Kidney (tissue), 14 donors: ENCODE measurements around the gene SLC24A1. TPM values are rescaled to one million over a fixed set of nuclear protein-coding genes. Genes with fewer than 3 reads are reported as not detected.

ENCODE experiments used
- DNase-seq, 5 donors: peaks; one replicate each; pipeline ENCODE4 v3.0.0-alpha.2; 2013 to 2020
- FAIRE-seq: peaks from 2 replicates; lab custom pipeline; 2012; peaks lifted over from hg19 to GRCh38; lab: Jason Lieb, UNC
- H3K27ac ChIP-seq, 2 donors: one replicate each; pipeline ENCODE4 v1.7.0; 2013; ENCODE audit warnings: low read depth in 2 of 2, low read length in 2 of 2, inconsistent platforms in 1 of 2
- H3K27me3 ChIP-seq: one replicate; pipeline ENCODE4 v1.7.1; 2013; ENCODE audit warnings: low read length, inconsistent platforms; ENCODE audit not compliant: control insufficient read depth, insufficient read depth
- H3K36me3 ChIP-seq, 3 donors: one replicate each; pipeline versions ENCODE4 v1.7.0 to v1.7.1; 2013; ENCODE audit warnings: low read length in 3 of 3, control low read depth in 1 of 3, inconsistent platforms in 1 of 3; ENCODE audit not compliant: insufficient read depth in 3 of 3, control insufficient read depth in 2 of 3
- H3K4me1 ChIP-seq, 3 donors: one replicate each; pipeline versions ENCODE4 v1.7.0 to v1.7.1; 2013; ENCODE audit warnings: low read length in 3 of 3, inconsistent platforms in 1 of 3, low read depth in 1 of 3; ENCODE audit not compliant: control insufficient read depth in 2 of 3, insufficient read depth in 2 of 3
- H3K4me3 ChIP-seq, 3 donors: one replicate each; pipeline versions ENCODE4 v1.7.0 to v1.8.1; 2013; ENCODE audit warnings: low read length in 3 of 3, control low read depth in 1 of 3, inconsistent platforms in 1 of 3
- H3K9ac ChIP-seq, 3 donors: one replicate each; pipeline versions ENCODE4 v1.7.0 to v1.7.1; 2013; ENCODE audit warnings: low read length in 3 of 3, control low read depth in 1 of 3, inconsistent platforms in 1 of 3
- H3K9me3 ChIP-seq, 3 donors: one replicate each; pipeline versions ENCODE4 v1.7.0 to v1.7.1; 2013; ENCODE audit warnings: low read length in 3 of 3, control low read depth in 1 of 3, inconsistent platforms in 1 of 3; ENCODE audit not compliant: control insufficient read depth in 2 of 3, insufficient read depth in 1 of 3
- intact Hi-C: fragments of 100-400 bp; cut with DNase I; formaldehyde crosslinking; loops from one replicate; pipeline ENCODE4 v1.11.1; 2022
- polyA plus RNA-seq: library from polyadenylated mRNA; stranded (reverse); fragments of 350-450 nt; fragmentation: Illumina TruSeq; extraction: RNeasy Lipid Tissue Mini Kit (QIAGEN cat#74804); gene quantifications from one replicate; pipeline ENCODE4 v1.2.3, GENCODE V29; 2014; ENCODE audit warnings: low read depth, low replicate concordance; ENCODE audit not compliant: insufficient read depth
- total RNA-seq: library from RNA; stranded (reverse); fragmentation: NEBNext Ultra II Directional; extraction: Animal tissue kit (Norgen Biotek cat#: 25700); gene quantifications from one replicate; pipeline ENCODE4 v1.2.1, GENCODE V29; 2021
- TF ChIP-seq, protein P1 (sequence below): IDR thresholded peaks from 3 replicates; pipeline ENCODE4 v1.5.1; 2012; ENCODE audit warnings: mild to moderate bottlenecking, moderate library complexity, borderline replicate concordance; ENCODE audit not compliant: insufficient read depth; ENCODE audit errors: extremely low read depth
- donor health status: control.
- donor health status: control.
- donor health status: control.
- donor health status: control.
- donor health status: control.
- donor health status: DM: yes; HTN: yes; CAD: no.
- donor health status: Normal renal cell carcinoma (clear cell type).

SLC24A1 gene
- total and polyA plus RNA-seq, 2 donors from 2014 or later = 4.9 to 18.9 TPM

DNA sequence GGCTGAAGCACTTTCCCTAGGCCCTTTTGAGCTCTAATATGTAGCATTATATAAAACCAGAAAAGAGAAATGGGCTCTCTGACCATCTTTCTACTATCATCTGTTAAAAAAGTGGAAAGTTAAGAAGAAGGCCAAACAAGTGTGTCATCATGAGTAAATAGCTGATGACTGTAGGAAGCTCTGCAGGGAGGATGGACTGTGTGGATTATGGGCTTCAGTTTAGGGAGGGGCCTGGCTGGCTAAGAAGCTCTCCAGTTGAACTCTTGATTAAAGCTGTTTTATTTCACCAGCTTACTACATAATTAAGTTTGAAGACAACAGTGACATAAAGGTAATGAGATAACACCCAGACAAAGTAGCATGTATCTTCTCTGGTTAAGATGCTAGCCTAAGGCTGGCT is 41.5 kb upstream of the SLC24A1 start:
- Histone ChIP-seq H3K9me3 (no peaks in the 10 kb centered on the region), H3K9ac (no peak overlapping the region), H3K4me3 (no peak overlapping the region), H3K27ac (no peak overlapping the region), H3K27me3 (no peaks in the 10 kb centered on the region), H3K4me1 (no peaks in the 10 kb centered on the region), H3K36me3 (peaks cover 7 to 41% (median 16%) of the 10 kb centered on the region in 3 donors)
- FAIRE-seq (no peak), DNase-seq (no peak)
- TF ChIP-seq, protein P1, sequence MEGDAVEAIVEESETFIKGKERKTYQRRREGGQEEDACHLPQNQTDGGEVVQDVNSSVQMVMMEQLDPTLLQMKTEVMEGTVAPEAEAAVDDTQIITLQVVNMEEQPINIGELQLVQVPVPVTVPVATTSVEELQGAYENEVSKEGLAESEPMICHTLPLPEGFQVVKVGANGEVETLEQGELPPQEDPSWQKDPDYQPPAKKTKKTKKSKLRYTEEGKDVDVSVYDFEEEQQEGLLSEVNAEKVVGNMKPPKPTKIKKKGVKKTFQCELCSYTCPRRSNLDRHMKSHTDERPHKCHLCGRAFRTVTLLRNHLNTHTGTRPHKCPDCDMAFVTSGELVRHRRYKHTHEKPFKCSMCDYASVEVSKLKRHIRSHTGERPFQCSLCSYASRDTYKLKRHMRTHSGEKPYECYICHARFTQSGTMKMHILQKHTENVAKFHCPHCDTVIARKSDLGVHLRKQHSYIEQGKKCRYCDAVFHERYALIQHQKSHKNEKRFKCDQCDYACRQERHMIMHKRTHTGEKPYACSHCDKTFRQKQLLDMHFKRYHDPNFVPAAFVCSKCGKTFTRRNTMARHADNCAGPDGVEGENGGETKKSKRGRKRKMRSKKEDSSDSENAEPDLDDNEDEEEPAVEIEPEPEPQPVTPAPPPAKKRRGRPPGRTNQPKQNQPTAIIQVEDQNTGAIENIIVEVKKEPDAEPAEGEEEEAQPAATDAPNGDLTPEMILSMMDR = no peak
- intact Hi-C loops = no loop called here

DNA sequence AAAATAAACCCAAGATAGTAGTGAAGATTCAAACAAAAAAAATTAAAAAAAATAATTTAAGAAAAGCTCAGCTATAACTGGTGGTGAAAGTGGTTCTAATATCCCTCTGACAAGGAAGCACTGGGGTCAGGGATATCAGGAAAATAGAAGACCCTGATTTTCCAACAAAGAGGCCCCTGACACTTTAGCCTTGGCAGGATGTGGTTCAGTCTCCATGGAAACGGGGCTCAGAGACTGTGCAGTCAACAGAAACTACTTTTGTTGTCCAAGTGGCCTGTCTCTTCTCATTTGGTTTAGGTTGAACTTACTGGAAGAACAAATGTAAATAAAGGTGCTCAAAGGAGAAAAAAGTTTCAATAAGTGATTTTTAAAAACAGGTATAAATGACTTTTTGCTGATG is 38.0 kb upstream of the SLC24A1 start:
- Histone ChIP-seq H3K27ac (no peak overlapping the region), H3K27me3 (no peaks in the 10 kb centered on the region), H3K4me3 (no peak overlapping the region), H3K4me1 (no peaks in the 10 kb centered on the region), H3K9ac (no peak overlapping the region), H3K36me3 (peaks cover 4 to 33% (median 19%) of the 10 kb centered on the region in 3 donors), H3K9me3 (no peaks in the 10 kb centered on the region)
- intact Hi-C loops = no loop called here
- FAIRE-seq = no peak
- DNase-seq = peak in 3 of 5 donors; percentile 35 to 74 (median 64)
- TF ChIP-seq, protein P1 = no peak

DNA sequence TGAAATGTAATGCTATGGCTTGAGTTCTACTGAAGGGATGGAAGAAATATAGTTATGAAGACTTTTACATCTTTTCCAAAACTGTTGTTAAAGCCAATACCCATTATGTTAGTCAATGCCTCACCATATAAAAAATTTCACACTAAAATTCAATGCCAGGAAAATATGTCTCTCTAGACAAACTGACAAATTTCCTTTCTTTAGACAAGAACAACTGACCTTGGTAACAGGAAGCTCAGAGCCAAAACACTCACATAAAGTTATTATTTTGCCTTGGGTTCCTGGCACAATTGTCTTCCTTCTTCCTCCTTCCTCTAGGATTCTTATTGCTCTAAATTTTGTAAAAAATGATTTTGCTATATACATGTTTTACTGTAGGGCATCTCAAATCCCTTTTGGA is 37.5 kb upstream of the SLC24A1 start:
- Histone ChIP-seq H3K36me3 (peaks cover 4 to 33% (median 20%) of the 10 kb centered on the region in 3 donors), H3K9ac (no peak overlapping the region), H3K4me3 (no peak overlapping the region), H3K4me1 (no peaks in the 10 kb centered on the region), H3K9me3 (no peaks in the 10 kb centered on the region), H3K27me3 (no peaks in the 10 kb centered on the region), H3K27ac (no peak overlapping the region)
- intact Hi-C loops = no loop called here
- DNase-seq (no peak), FAIRE-seq (no peak)
- TF ChIP-seq, protein P1 = no peak

DNA sequence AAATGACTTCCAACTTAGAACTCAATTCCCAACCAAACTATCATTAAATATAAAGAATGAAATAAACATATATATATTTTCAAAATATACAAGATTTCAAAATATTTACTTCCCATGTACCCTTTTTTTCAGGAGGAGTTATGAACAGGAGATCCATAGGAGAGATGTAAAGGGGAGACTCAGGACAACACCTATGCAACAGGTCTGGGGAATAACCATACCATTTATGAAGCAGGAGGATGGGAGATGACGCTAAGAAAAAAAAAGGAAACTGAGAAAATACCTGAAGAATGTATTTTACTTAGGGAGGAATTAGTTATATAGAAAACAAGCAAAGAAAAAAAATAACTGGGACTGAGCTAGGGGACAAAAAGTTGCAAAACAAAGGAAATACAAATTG is 34.6 kb upstream of the SLC24A1 start:
- peaks cover 2 to 36% (median 30%) of the 10 kb centered on the region in 3 donors for H3K36me3 ChIP-seq
- H3K9ac ChIP-seq = no peak overlapping the region
- DNase-seq (no peak), FAIRE-seq (no peak)
- TF ChIP-seq, protein P1 = no peak
- no peaks in the 10 kb centered on the region for H3K4me1 ChIP-seq
- no peak overlapping the region for H3K4me3 ChIP-seq
- no peaks in the 10 kb centered on the region for H3K27me3 ChIP-seq
- no peak overlapping the region for H3K27ac ChIP-seq
- no peaks in the 10 kb centered on the region for H3K9me3 ChIP-seq
- intact Hi-C loops = no loop called here
